Cardiac fibroblast (primary cell): ENCODE measurements around the gene FRG2.

Experiments used
- DNase-seq, 2 donors: peaks; one replicate each; pipeline versions ENCODE4 v3.0.0 to v3.0.0-alpha.2; 2010; ENCODE audit warnings: low read depth in 2 of 2
- H3K4me3 ChIP-seq, 2 donors: replicated peaks in 1 of 2; 1 replicate in 1 of 2; 2 replicates in 1 of 2; pipeline ENCODE4 v1.5.1; 2011; ENCODE audit warnings: low read depth in 2 of 2, low read length in 2 of 2, mild to moderate bottlenecking in 2 of 2, moderate library complexity in 1 of 2
- CTCF ChIP-seq: IDR thresholded peaks from one replicate; pipeline ENCODE4 v1.5.1; 2011; ENCODE audit warnings: low read depth, mild to moderate bottlenecking, low read length, inconsistent platforms

The FRG2 gene

GRCh38 chr4:189979196-189980047, 47.6 kb downstream of the FRG2 start:
- H3K4me3 ChIP-seq: no peak overlapping the region
- no peak for DNase-seq
- TF ChIP-seq CTCF: no peak
